GM12874 (cell line): Measurements from ENCODE around the gene MYEOV.

Experiments
- CTCF ChIP-seq: IDR thresholded peaks from 2 replicates; pipeline ENCODE4 v1.5.1; 2011; ENCODE audit warnings: low read depth, mild to moderate bottlenecking, control low read depth, low read length, moderate library complexity; ENCODE audit not compliant: insufficient read depth

Gene MYEOV

GRCh38 chr11:69325446-69325845 is 31.5 kb downstream of the MYEOV start:
- no peak for TF ChIP-seq CTCF

- TF ChIP-seq CTCF: no peak
These were observed 32.8 kb downstream of the MYEOV start for GRCh38 chr11:69326622-69327219.

GRCh38 chr11:69327741-69328191 is 33.8 kb downstream of the MYEOV start:
- no peak for TF ChIP-seq CTCF

- TF ChIP-seq CTCF: no peak
These were observed 34.3 kb downstream of the MYEOV start for GRCh38 chr11:69328231-69328630.

GRCh38 chr11:69329581-69329980 is 35.6 kb downstream of the MYEOV start:
- no peak for TF ChIP-seq CTCF

- no peak for TF ChIP-seq CTCF
These were observed 36.4 kb downstream of the MYEOV start for GRCh38 chr11:69330330-69330729.

GRCh38 chr11:69333149-69333710 is 39.3 kb downstream of the MYEOV start:
- no peak for TF ChIP-seq CTCF
